ENCODE results near the gene CHPF. TPM values are rescaled to one million over a fixed set of nuclear protein-coding genes. Genes with fewer than 3 reads are reported as not detected.

CHPF gene
- total RNA-seq, result 10 to 100 TPM; 36.4 to 36.8 TPM

GRCh38 chr2:219543596-219544358 is at the start of gene CHPF, which contains the start of gene TMEM198:
Gene CHPF (minus strand): TSS chr2:219543809. CDS start chr2:219543538, 271 bp downstream.
Gene TMEM198 (plus strand): TSS chr2:219544028. CDS start chr2:219544728, 700 bp downstream.
- ChIA-PET CTCF (interaction anchor here (1.0 to 3.4 kb wide), 9 partner anchors 9 to 154 kb away, joined by 3 to 13 read pairs (median 6); partner anchors contain the start of gene STK11IP), POLR2A (interaction anchor here (0.9 kb wide), 2 partner anchors 45 to 54 kb away, joined by 4 to 5 read pairs; partner anchors contain the start of genes GMPPA and STK11IP)

GRCh38 chr2:219593154-219593553 is 49.5 kb upstream of the CHPF start:
- POLR2A ChIA-PET, result no interaction called here

GRCh38 chr2:219592736-219593135 is 49.1 kb upstream of the CHPF start:
- CTCF ChIA-PET, result interaction anchor here (0.5 kb wide), 1 partner anchor 481 kb away, joined by 3 read pairs; no protein-coding TSS in a partner anchor
- POLR2A ChIA-PET, result no interaction called here

More at GRCh38 chr2:219593154-219593553, 49.5 kb upstream of the CHPF start:
- CTCF ChIA-PET, result no interaction called here

GRCh38 chr2:219591091-219591490 is 47.5 kb upstream of the CHPF start:
- CTCF ChIA-PET, result no interaction called here

GRCh38 chr2:219581346-219581745 is 37.7 kb upstream of the CHPF start:
- CTCF ChIA-PET, result interaction anchor here (1.0 kb wide), 1 partner anchor 21 kb away, joined by 3 read pairs; no protein-coding TSS in a partner anchor
- POLR2A ChIA-PET, result no interaction called here

More at GRCh38 chr2:219591091-219591490, 47.5 kb upstream of the CHPF start:
- POLR2A ChIA-PET, result no interaction called here

GRCh38 chr2:219578811-219579613 is 35.4 kb upstream of the CHPF start:
- ChIA-PET CTCF (no interaction called here), POLR2A (interaction anchor here (0.6 kb wide), 1 partner anchor 19 kb away, joined by 3 read pairs; no protein-coding TSS in a partner anchor)

GRCh38 chr2:219576505-219577388 is 33.1 kb upstream of the CHPF start:
- ChIA-PET CTCF (interaction anchor here (1.6 kb wide), 1 partner anchor 17 kb away, joined by 4 read pairs; no protein-coding TSS in a partner anchor), POLR2A (no interaction called here)

GRCh38 chr2:219575566-219576504 is 32.2 kb upstream of the CHPF start:
- ChIA-PET POLR2A (no interaction called here), CTCF (no interaction called here)

- POLR2A ChIA-PET, result no interaction called here
- CTCF ChIA-PET, result no interaction called here
Measured at GRCh38 chr2:219574484-219575311, 31.1 kb upstream of the CHPF start.

GRCh38 chr2:219573166-219573565 is 29.6 kb upstream of the CHPF start:
- ChIA-PET CTCF (no interaction called here), POLR2A (no interaction called here)

- ChIA-PET CTCF (interaction anchor here (1.5 kb wide), 1 partner anchor 31 kb away, joined by 5 read pairs; no protein-coding TSS in a partner anchor), POLR2A (interaction anchor here (0.6 kb wide), 1 partner anchor 199 kb away, joined by 3 read pairs; no protein-coding TSS in a partner anchor)
Measured at GRCh38 chr2:219572237-219573001, 28.8 kb upstream of the CHPF start, which contains the start of gene INHA. Gene INHA (plus strand): TSS chr2:219572310. CDS start chr2:219572375, 65 bp downstream.

- POLR2A ChIA-PET, result interaction anchor here (0.6 kb wide), 1 partner anchor 199 kb away, joined by 3 read pairs; no protein-coding TSS in a partner anchor
Measured at GRCh38 chr2:219571311-219572236, 28.0 kb upstream of the CHPF start, which contains the start of gene OBSL1. Gene OBSL1 (minus strand): TSS chr2:219571539. CDS start chr2:219571232, 307 bp downstream.

GRCh38 chr2:219570924-219571310 is 27.3 kb upstream of the CHPF start:
- ChIA-PET CTCF (interaction anchor here (0.5 to 2.0 kb wide), 3 partner anchors 11 to 113 kb away, joined by 4 to 11 read pairs (median 5); no protein-coding TSS in a partner anchor), POLR2A (interaction anchor here (0.6 kb wide), 1 partner anchor 17 kb away, joined by 3 read pairs; no protein-coding TSS in a partner anchor)

More at GRCh38 chr2:219571311-219572236, 28.0 kb upstream of the CHPF start, which contains the start of gene OBSL1:
- CTCF ChIA-PET, result interaction anchor here (0.5 to 2.0 kb wide), 4 partner anchors 11 to 360 kb away, joined by 4 to 11 read pairs (median 5); no protein-coding TSS in a partner anchor

- CTCF ChIA-PET, result interaction anchor here (1.5 to 2.0 kb wide), 2 partner anchors 10 to 29 kb away, joined by 5 to 11 read pairs; no protein-coding TSS in a partner anchor
Measured at GRCh38 chr2:219570194-219570923, 26.8 kb upstream of the CHPF start.

More at GRCh38 chr2:219570194-219570923, 26.8 kb upstream of the CHPF start:
- POLR2A ChIA-PET, result interaction anchor here (0.6 kb wide), 1 partner anchor 17 kb away, joined by 3 read pairs; no protein-coding TSS in a partner anchor

All from activated CD8-positive, alpha-beta memory T cell treated with anti-CD3 and anti-CD28 coated beads for 36 hours (primary cell).